Peyer's patch (tissue), 4 donors: ENCODE measurements around the gene HDAC11.

Experiments
- CTCF ChIP-seq, 6 experiments: fragments of 450-650 bp in 4 of 6; fragments of 200-600 bp in 2 of 6; sonication (generic) in 1 of 6; IDR thresholded peaks; one replicate each; pipeline ENCODE4 v1.5.1; 2017 to 2019; ENCODE audit warnings: antibody characterized with exemption in 6 of 6, mild to moderate bottlenecking in 3 of 6, moderate library complexity in 1 of 6
- POLR2A ChIP-seq, 2 donors: fragments of 450-650 bp; IDR thresholded peaks; one replicate each; pipeline ENCODE4 v1.5.1; 2017; ENCODE audit warnings: antibody characterized with exemption in 2 of 2, mild to moderate bottlenecking in 2 of 2, moderate library complexity in 2 of 2

- no peak for TF ChIP-seq POLR2A (IDR thresholded peaks at IDR 0.05)
- TF ChIP-seq CTCF (IDR thresholded peaks at IDR 0.05), result no peak
These were observed 33.9 kb downstream of the HDAC11 start for GRCh38 chr3:13513913-13514517.
